ENCODE measurements around the gene GNE.
"Not testable (repeated sequence)": the region's sequence is repeated elsewhere in the genome, so short reads cannot be mapped to it uniquely, and the experiment has no call there.

Gene GNE

GRCh38 chr9:36258208-36258995 is at the start of gene GNE:
GNE (minus strand) TSS chr9:36258448; CDS start chr9:36249355, 9,093 bp downstream.
- DNase-seq: peak; percentile 99

- DNase-seq: no peak
These were observed 48.4 kb upstream of the GNE start for GRCh38 chr9:36306471-36307306.

GRCh38 chr9:36304366-36304765 is 46.1 kb upstream of the GNE start:
- DNase-seq: not testable (repeated sequence)

- no peak for DNase-seq
These were observed 43.0 kb upstream of the GNE start for GRCh38 chr9:36301227-36301626.

- DNase-seq: no peak
These were observed 40.3 kb upstream of the GNE start for GRCh38 chr9:36298566-36298965.

GRCh38 chr9:36297798-36298197 is 39.5 kb upstream of the GNE start:
- DNase-seq: no peak

- not testable (repeated sequence) for DNase-seq
These were observed 36.7 kb upstream of the GNE start for GRCh38 chr9:36294996-36295395.

- no peak for DNase-seq
These were observed 35.7 kb upstream of the GNE start for GRCh38 chr9:36293918-36294317.

- DNase-seq: no peak
These were observed 34.9 kb upstream of the GNE start for GRCh38 chr9:36293171-36293570.

GRCh38 chr9:36292641-36293040 is 34.4 kb upstream of the GNE start:
- DNase-seq: no peak

- DNase-seq: no peak
These were observed 32.7 kb upstream of the GNE start for GRCh38 chr9:36290996-36291395.

- no peak for DNase-seq
These were observed 31.7 kb upstream of the GNE start for GRCh38 chr9:36289836-36290435.

- no peak for DNase-seq
These were observed 29.8 kb upstream of the GNE start for GRCh38 chr9:36288070-36288469.

- no peak for DNase-seq
These were observed 28.1 kb upstream of the GNE start for GRCh38 chr9:36286388-36286787.

- DNase-seq: no peak
These were observed 26.0 kb upstream of the GNE start for GRCh38 chr9:36284226-36284625.

GRCh38 chr9:36282275-36282674 is 24.0 kb upstream of the GNE start:
- no peak for DNase-seq

GRCh38 chr9:36280989-36281388 is 22.7 kb upstream of the GNE start:
- DNase-seq: no peak

GRCh38 chr9:36278243-36278642 is 20.0 kb upstream of the GNE start:
- DNase-seq: no peak

- no peak for DNase-seq
These were observed 18.5 kb upstream of the GNE start for GRCh38 chr9:36276781-36277181.

- DNase-seq: no peak
These were observed 18.0 kb upstream of the GNE start for GRCh38 chr9:36276254-36276653.

GRCh38 chr9:36275060-36275459 is 16.8 kb upstream of the GNE start:
- no peak for DNase-seq

GRCh38 chr9:36273354-36273753 is 15.1 kb upstream of the GNE start:
- DNase-seq: not testable (repeated sequence)

- DNase-seq: no peak
These were observed 9.8 kb upstream of the GNE start for GRCh38 chr9:36268007-36268427.

- DNase-seq: no peak
These were observed 6.6 kb upstream of the GNE start for GRCh38 chr9:36264896-36265295.

Data from activated naive CD4-positive, alpha-beta T cell treated with anti-CD3 and anti-CD28 coated beads, Interleukin-2, amount 50 U/mL, for 16 hours (primary cell).